GM21390 (cell line): ENCODE measurements around the gene AMN1.
A peak's percentile ranks its signal among the peaks of the same experiment; 100 is the strongest.
"Not testable (repeated sequence)": the region's sequence is repeated elsewhere in the genome, so short reads cannot be mapped to it uniquely, and the experiment has no call there.

ENCODE experiments used
- ATAC-seq: cut with Tn5 transposase; IDR thresholded peaks from one replicate; pipeline ENCODE4 v1.9.1; 2021; ENCODE audit not compliant: unreplicated experiment

Gene AMN1

DNA sequence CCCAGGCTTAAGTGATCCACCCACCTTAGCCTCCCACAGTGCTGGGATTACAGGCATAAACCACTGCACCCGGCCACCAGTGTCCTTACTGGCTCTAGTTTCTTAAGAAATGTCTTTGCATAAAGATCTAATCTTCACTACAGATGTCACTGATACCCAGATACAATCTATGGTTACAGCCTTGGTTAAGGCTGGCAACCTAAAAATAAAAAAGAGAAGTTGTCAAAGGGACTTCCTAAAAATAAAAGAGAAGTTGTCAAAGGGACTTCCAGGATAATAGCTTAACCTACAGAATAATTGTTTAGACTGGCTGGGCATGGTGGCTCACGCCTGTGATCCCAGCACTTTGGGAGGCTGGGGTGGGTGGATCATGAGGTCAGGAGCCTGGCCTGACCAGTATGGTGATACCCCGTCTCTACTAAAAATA, 41.7 kb downstream of the AMN1 start:
- ATAC-seq = no peak

DNA sequence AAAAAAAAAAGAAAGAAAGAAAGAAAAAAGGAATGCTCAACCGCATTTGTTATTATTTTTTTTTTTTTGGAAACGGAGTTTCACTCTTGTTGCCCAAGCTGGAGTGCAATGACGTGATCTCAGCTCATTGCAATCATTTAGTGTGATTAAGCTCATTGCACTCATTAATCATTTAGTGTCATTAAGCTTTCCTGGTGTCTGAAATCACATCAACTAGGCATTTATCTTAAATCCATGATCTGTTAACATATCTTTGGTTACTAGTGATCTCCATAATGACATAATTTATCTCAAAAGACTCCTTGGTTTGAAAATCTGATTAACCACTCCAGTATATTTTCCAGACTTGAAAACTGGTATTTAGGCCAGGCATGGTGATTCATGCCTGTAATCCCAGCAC, 43.0 kb downstream of the AMN1 start:
- ATAC-seq = no peak

DNA sequence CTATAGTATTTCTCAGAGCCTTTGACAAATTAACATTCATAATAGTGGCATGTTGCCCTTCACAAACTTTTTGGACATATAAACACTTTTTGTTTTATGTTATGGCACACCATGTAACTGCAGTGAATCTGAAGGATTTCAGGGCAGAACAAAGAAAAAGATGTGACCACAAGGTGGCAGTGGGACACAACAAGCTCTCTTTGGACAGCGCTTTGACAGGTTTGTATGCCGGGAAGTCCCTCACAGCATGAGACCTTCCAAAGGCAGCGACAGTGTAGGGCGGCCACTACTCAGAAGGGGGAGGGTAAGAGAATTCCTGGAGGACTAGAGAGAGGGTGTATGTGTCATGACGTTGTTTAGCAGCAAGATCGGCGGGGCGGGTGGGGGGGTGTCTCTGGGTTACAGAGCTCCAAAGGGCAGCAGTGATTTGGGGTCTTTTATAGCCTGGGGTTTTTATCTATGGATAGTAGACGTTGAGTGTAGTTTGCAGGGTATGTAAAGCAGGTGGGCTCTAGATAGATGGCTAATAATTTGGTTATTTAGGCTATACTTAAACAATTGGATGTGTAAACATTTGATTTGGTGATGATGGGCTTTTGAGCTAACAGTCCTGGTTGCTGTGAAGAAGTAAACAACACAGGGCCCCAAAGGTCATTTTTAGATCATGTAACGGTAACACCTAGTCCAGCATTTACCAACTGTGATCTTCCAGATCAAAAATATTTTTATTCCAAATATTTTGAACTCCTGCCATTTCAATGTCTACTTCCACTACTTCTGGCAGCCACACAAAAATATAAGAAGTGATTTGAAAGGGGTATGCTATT, 46.5 kb downstream of the AMN1 start:
- ATAC-seq = peak; percentile 72

DNA sequence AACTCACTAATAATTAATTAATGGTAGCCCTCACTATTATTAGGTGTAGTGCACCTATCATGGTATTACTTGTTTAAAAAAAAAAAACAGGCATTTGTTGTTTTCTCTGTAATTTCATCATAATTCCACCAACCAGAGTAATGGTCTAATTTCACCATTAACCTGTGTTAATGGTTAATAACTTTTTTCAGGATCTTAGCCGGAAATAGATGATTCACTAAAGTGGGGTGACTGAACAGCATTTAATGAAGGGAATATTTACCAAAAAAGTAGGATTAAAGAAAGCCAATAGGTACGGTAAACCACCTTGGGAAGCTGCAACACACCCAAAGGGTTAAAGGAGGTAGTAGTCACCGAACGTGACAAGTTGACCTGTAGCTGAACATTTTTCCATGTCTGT, 56.3 kb downstream of the AMN1 start:
- ATAC-seq = no peak

DNA sequence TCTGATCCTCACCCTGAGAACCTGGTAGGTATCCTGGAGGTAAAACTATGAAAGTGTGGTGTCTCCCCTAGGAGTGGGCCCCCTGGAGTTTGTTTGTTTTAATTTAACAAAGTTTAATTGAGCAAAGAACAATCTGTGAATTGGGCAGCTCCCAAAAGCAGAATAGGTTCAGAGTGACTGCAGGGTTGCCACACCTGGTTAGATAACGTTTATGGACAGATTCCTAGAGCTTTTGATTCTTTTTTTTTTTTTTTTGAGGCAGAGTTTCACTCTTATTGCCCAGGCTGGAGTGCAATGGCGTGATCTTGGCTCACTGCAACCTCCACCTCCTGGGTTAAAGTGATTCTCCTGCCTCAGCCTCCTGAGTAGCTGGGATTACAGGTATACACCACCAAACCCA, 59.2 kb downstream of the AMN1 start:
- not testable (repeated sequence) for ATAC-seq

DNA sequence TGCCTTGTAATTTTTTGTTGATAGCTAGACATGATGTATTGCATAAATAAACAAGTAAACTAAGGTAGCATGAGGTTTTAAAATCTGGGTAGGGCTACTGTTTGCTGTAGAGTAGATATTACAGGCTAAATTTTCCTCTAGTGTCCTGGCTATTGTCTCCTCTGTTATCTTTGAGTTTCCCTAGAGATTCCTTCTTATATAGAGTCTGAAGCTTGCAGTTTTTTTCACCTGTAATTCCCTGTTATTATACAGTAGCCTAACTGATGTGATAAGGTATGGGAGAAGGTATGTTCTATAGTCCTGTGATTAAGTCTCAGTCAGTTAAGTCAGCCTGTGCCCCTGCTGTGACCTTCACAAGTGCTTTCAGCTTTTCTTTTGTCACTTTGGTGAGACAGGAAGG, 59.8 kb downstream of the AMN1 start:
- no peak for ATAC-seq

DNA sequence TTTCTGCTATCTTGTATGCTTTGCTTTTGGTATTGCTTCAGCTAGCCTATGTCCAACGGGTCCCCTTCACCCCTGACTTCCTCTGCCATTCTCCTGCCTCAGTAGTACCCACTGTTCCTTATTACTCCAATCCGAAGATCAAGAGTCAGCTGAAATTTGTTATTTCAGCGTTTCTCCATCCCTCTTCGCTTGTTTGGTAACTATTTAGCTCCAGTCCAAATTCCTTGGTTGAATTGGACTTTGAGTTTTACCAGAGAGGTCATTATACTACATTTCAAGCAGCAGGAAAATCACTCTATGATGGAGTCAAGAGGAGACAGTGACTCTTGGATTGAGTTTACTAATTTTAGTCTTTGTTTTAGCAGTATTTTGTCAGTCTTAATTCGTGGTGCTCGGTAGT, 64.8 kb downstream of the AMN1 start:
- ATAC-seq = no peak

DNA sequence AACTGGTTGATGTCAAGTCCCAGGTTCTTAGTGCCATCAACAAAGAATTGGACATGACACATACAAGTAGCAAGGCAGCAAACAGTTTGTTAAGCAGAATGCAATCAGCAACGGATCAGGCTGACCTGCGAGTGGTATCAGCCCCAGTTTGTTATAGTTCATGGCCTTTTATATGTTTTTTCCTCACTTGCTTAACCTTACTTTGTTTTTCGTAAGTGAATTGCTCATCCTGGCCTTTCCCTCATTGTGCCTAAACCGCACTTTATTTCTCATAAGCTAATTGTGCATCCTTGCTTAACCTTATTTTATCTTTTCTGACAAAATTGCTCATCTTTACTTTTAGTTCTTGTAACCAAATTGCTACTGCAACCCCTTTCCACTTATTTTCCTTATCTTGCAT, 65.2 kb downstream of the AMN1 start:
- no peak for ATAC-seq

DNA sequence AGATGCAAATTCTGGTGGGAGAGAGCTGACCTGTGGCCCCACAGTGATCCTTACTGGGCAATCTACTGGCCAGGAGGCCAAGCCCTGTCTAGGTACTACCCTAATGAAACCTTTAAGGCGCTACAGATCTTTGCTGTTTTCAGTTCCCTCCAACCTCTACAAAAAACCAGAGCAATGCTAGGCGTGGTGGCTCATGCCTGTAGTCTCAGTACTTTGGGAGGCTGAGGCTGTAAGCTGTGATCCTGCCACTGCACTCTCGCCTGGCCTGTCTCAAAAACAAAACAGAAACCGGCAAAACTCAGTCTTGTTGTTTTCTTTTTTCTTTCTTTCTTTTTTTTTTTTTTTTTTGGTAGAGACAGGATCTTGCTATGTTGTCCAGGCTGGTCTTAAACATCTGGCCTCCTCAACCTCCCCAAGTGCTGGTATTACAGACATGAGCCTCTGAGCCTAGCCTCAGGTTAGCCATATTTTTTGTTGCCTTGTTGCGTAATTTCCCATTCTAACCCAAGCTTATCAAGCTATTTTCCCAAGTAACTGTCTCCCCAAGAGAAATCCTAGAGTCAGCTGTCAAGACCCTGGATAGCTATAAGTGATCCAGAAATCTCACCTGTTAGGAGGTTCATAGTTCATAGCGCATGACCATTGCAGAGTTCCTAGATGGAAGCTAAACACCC, 66.5 kb downstream of the AMN1 start:
- ATAC-seq = no peak

DNA sequence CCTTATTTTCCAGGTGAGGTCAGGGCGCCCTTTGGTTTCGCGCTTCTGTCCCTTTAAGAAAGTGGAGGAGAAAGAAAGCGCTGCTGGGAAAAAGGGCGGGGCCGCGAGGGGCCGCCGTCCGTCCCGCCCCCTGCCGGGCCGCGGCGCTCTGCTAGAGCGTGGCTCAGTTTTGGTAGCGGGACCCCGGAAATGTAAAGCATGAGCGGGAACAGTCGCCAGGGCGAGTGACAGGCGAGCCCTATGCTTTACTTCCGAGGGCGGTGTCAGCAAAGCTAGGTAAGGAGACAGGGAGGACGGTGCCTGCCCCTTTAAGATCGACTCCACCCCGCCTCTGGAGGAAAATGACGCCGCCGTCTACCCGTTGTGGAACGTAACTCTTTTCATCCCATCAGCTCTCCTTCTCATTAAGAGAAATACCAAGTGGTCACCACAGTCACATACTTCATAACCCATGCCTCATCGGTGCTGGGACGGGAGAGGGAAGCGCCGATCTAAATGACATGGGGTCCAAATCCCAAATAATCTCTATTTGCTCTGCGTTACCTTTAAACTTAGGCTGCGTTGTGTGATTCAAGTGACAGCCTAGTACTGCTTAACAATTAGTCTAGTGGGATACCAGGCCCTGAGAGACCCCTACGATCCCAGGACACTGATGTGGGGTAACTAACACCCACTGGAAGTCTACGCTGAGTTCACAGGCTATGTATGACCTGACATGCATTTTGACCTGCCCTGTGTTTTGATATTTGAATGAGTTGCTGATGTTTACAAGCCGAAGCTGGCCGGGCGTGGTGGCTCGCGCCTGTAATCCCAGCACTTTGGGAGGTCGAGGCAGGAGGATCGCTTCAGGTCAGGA, 69.5 kb downstream of the AMN1 start, which contains the start of gene ETFBKMT:
TSS of gene ETFBKMT (plus strand) at position 602 of the 856 bp plus-strand sequence. CDS start 2,266 bp downstream, outside the sequence.
- ATAC-seq = peak; percentile 98

DNA sequence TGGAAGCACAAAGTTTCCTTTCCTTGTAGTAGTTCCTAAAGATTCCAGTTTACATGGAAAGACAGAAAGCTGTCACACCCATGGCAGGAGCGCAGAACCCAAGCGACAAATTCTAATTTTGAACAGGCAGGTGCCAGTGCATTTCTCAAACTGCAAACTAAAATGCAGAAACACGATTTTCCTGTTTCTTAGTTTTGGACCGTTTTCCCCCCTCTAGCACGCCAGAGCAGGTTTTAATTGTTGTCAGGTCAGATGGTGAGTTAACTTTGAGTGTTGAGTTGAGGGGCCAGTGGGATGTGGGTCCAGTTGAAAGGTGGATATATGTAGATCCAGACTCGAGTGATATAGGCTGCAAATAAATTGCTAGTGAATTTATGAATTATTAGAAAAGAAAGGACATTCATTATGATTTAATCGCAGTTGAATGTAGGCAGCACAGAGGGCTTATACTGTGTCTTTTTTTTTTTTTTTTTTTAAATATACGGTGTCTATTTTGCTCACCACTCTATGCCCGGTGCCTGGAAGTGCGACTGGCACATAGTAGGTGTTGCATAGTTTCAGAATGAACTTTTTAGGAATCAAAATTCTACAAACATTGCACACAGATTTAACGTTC, 70.2 kb downstream of the AMN1 start:
- no peak for ATAC-seq

DNA sequence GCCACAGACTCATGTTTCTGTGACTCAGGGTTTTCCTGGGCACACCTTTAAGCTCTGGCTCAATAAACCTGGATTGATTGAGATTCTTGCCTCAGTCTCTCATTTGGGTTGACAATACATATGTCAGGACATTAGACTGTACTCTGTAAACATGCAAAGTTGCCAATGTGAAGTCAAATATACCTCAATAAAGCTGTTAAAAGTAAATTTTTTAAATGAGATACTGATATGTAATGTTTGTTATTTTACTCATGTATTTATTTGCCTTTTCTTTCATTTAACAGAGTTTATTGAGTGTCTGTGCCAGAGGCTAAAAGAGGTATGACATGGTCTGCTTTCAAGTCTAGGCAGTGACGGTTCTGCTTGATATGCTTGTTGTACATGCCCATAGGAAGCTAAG, 73.0 kb downstream of the AMN1 start:
- ATAC-seq = no peak

DNA sequence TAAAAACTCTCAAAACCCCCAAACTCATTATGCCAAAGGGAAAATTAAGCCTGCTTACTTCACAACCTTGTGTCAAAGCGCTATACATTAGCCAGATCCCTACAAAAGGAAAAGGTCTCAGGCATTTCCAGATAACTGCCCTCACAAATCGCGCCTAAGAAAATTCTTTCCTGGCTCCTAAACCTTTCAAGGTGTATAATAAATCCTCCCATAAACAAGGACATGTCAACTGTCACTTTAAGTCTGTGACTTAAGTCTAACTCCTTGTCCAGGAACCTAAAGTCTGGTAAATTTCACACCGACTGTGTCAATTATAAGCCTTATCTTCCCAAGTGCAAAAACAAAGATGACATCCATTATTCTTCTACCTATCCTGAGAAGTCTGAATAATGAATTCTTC, 73.6 kb downstream of the AMN1 start:
- ATAC-seq = no peak

DNA sequence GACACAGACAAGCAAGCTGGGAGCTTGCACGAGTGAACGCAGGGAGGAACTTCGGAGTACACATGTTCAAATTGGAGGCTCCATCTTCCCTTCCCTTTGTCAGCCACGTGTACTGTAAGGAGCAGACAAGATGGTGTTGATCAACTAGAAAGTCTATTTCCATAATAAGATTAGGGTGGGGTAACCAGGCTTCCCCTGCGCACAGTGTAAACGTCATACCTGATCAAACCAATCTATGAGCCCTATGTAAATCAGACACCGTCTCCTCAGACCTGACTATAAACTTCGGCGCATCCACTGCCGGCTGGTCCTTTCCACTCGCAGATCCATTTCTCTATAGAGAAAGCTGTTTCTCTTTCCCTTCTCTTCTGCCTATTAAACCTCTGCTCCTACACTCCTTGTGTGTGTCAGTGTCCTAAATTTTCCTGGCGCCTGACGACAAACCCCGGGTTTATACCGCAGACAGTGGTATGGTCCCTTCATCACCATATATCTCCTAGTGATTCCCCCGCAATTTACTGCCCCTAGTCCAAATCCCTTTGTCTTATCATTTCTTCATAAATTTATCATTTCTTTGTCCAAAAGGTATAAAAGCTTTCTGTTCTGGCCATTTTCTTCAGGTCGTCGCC, 76.8 kb downstream of the AMN1 start:
- no peak for ATAC-seq

DNA sequence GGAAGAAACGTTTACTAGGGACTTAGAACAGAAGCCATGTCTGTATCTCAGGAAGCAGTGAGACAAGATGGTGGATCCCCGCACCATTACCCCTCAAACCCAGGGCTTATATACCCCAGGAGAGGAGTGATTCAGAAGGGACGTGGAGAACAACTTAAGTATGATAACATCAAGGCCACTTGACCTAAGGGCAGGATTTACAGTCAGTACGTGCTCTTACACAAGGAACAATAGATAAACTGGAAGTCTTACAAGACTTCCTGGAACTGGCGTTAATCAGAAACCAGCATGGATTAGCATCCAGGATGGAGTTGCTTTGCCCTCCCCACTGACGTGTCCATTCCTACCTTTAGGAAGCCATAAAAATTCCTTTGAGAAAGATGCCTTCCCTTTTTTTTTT, 77.9 kb downstream of the AMN1 start:
- ATAC-seq = no peak

DNA sequence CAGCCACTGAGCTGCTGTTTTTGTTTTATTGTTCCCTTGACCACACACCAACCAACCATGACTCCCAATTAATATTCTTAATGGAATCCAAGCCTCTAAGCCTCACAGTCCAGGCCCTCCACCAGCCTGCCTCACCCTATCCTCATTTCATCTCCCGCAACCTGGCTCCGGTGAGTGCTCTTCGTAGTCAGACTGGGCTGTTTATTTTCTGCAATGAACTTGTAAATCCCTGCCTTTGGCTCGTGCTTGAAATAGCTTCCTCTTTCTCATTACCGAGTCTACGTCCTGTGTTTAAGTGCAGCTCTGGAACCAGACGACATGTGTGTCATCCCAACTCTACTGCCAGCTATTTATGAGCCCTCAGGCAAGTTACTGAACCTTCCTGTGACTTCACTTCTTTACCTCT, 81.7 kb downstream of the AMN1 start:
- no peak for ATAC-seq

DNA sequence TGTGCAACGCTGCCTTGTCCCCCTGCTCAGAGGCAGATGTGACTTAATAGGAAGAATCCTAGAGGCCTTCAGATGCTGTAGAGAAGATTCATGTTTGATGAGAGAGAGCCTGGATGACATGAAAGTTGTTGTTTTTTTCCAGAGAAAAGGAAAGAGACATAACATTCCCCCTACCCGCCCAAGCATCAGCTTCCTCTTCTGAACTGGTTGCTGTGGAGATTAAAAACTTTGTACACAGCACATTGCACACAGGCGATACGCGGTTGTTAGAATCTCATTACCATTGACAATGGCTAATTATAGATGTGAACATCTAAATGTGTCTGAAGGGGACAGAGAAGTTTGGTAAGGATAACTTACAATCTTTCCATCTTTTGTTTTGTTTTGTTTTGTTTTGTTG, 82.9 kb downstream of the AMN1 start:
- ATAC-seq = no peak

DNA sequence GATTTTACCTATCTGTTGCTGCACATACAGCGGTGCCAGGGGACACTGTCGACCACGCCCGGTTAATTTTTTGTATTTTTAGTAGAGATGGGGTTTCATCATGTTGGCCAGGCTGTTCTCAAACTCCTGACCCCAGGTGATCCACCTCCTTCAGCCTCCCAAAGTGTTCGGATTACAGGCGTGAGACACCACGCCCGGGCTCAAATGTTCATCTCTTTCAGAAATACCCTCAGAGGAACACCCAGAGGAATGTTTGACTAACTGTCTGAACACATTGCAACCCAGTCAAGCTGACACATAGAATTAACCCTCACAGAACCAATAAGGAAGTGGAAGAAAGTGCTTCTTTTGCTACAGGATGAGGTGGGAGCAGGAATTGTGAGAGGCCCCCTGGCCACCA, 84.3 kb downstream of the AMN1 start:
- ATAC-seq = no peak

DNA sequence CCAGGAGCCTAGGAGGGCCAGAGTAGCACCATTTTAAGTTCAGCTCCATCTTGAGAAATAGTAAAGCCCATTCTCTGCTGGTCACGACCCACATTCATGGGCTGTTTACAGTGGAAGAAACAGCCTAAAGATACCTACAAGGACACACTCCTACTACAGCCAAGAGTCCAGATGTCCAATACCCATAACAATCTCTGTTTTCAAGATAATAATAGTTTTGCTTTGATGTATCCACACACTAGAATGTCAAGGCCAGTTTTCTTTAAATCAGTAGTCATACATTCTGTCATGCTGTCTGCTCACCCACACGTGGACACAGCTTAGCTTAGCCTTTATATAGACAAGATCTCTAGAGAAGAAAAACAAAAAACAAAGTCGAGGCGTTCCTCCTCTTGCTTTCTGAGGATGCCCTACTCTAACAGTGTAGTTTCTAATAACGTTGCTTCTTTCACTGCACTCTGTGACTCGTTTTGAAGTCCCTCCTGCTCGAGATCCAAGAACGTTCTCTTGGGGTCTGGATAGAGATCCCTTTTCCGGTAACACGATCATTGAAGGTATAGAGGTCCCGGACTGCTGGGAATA, 87.2 kb downstream of the AMN1 start:
- ATAC-seq = no peak

DNA sequence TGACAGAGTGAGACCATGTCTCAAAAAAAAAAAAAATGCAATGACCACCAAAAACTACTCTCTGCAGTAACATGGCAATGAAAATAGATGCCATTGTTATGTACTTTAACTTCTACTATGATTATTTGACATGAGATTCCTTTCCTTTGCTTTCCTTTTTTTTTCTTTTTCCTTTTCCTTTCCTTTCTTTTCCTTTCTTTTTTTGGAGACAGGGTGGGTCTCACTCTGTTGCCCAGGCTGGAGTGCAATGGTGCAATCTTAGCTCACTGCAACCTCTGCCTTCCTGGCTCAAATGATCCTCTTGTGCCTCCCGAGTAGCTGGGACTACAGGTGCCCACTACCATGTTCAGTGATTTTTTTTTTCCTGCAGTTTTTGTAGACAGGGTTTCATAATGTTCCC, 94.2 kb downstream of the AMN1 start:
- no peak for ATAC-seq
